SH-SY5Y (cell line): ENCODE data around the gene AP2A1.

ENCODE experiments used
- GATA2 ChIP-seq: IDR thresholded peaks from 2 replicates; pipeline ENCODE4 v1.6.1; 2011; ENCODE audit warnings: mild to moderate bottlenecking, low read depth, low read length
- GATA3 ChIP-seq: IDR thresholded peaks from 2 replicates; pipeline ENCODE4 v1.6.1; 2011; ENCODE audit warnings: low read depth, mild to moderate bottlenecking, low read length, moderate library complexity

DNA sequence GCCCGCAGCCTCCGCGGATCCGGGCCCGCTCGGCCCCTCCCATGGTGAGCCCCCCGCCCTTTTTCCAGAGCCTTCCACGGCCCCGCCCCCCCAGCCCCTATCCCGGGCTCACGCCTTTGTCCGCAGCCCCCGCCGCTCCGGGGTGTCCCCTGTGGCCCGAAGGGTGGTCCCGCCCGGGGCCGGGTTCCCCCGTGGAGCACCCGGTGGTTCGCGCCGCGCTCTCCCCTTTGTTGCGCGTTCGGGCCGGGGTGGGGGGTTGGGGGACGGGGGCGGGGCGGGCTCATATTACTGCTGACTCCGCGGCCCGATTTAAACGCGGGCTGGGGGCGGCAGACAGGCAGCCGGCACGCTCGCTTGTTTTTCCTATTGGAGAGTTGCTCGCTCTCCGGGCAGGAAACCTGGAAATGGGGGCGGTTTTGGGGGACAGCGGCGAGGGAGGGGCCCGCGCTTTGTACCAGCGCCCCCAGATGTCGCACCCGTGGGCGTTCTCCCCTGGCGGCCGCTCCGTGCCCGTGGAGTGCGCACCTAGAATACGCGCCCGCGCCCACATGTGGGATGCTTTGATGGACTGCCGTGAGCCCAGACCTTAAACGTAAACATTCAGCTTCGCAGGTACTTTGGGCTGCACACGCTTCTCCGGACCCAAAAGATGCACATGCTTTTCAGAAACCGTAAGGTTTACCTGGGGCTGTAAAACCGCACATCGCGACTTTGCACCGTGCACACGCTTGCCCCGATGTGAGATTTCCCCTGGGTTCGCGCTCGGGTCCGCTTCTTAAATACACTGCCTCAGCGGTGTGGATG, 84.9 kb downstream of the AP2A1 start:
- TF ChIP-seq GATA3 (no peak), GATA2 (no peak)
